Glutamatergic neuron (in vitro differentiated cells): ENCODE data around the gene PGA3. TPM values are rescaled to one million over a fixed set of nuclear protein-coding genes. Genes with fewer than 3 reads are reported as not detected.
"Not testable (repeated sequence)": the region's sequence is repeated elsewhere in the genome, so short reads cannot be mapped to it uniquely, and the experiment has no call there.

Source experiments
- DNase-seq: peaks from one replicate; pipeline ENCODE4 v3.0.0; 2022
- H3K27ac Mint-ChIP-seq: one replicate; pipeline ENCODE4 v1.8.0; 2020; ENCODE audit warnings: mild to moderate bottlenecking, mixed read lengths, inconsistent platforms; ENCODE audit not compliant: unreplicated experiment
- H3K27me3 Mint-ChIP-seq: one replicate; pipeline ENCODE4 v1.8.0; 2020; ENCODE audit warnings: mild to moderate bottlenecking, moderate library complexity, mixed read lengths, inconsistent platforms; ENCODE audit not compliant: unreplicated experiment
- H3K36me3 Mint-ChIP-seq: one replicate; pipeline ENCODE4 v1.8.0; 2020; ENCODE audit warnings: mild to moderate bottlenecking, mixed read lengths, inconsistent platforms; ENCODE audit not compliant: unreplicated experiment
- H3K4me1 Mint-ChIP-seq: one replicate; pipeline ENCODE4 v1.8.0; 2020; ENCODE audit warnings: mild to moderate bottlenecking, low read depth, mixed read lengths, inconsistent platforms; ENCODE audit not compliant: unreplicated experiment
- H3K4me3 Mint-ChIP-seq: one replicate; pipeline ENCODE4 v1.8.0; 2020; ENCODE audit warnings: mild to moderate bottlenecking, mixed read lengths, inconsistent platforms; ENCODE audit not compliant: unreplicated experiment
- H3K9me3 Mint-ChIP-seq: one replicate; pipeline ENCODE4 v1.8.0; 2020; ENCODE audit warnings: mild to moderate bottlenecking, moderate library complexity, mixed read lengths, inconsistent platforms; ENCODE audit not compliant: unreplicated experiment
- CTCF ChIP-seq: fragments of 200-600 bp; sonication (generic); IDR thresholded peaks from one replicate; pipeline ENCODE4 v1.5.0; 2021; ENCODE audit not compliant: partially characterized antibody, unreplicated experiment
- total RNA-seq: library from RNA; stranded (reverse); fragmentation: NEBNext Ultra II Directional; extraction: Animal tissue kit (Norgen Biotek cat#: 25700); gene quantifications from one replicate; pipeline ENCODE4 v1.2.1, GENCODE V29; 2021; ENCODE audit not compliant: unreplicated experiment

PGA3 gene
- total RNA-seq, 1 donor from 2014 or later = not detected

GRCh38 chr11:61162092-61162941 is 41.0 kb upstream of the PGA3 start:
- H3K27ac Mint-ChIP-seq = peak overlapping the region; percentile 96
- H3K9me3 Mint-ChIP-seq = peaks cover 8% of the 10 kb centered on the region
- H3K27me3 Mint-ChIP-seq = peaks cover 2% of the 10 kb centered on the region
- peak overlapping the region; percentile 92 for H3K4me3 Mint-ChIP-seq
- TF ChIP-seq CTCF = no peak
- no peak for DNase-seq
- no peaks in the 10 kb centered on the region for H3K36me3 Mint-ChIP-seq
- H3K4me1 Mint-ChIP-seq = peaks cover 15% of the 10 kb centered on the region

DNA sequence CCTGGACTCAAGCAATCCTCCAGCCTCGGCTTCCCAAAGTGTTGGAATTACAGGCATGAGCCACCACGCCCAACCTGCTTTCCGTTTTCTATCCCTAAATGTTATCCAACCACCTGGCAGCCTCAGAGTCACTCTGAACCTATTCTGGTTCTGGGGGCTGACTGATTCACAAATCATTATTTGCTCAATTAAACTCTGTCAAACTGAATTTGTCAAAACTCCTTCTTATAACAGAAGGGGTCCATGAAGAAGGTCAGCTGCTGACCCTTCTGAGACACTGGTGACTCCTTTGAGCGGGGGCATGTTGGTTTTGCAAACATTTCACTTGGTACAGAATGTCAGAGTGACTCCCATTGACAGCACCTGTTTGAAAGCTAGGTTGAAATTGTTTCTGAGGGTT is 40.3 kb upstream of the PGA3 start:
- peaks cover 2% of the 10 kb centered on the region for H3K27me3 Mint-ChIP-seq
- DNase-seq = no peak
- H3K27ac Mint-ChIP-seq = no peak overlapping the region
- H3K9me3 Mint-ChIP-seq = peaks cover 8% of the 10 kb centered on the region
- peaks cover 15% of the 10 kb centered on the region for H3K4me1 Mint-ChIP-seq
- H3K36me3 Mint-ChIP-seq = no peaks in the 10 kb centered on the region
- no peak for TF ChIP-seq CTCF
- H3K4me3 Mint-ChIP-seq = no peak overlapping the region

DNA sequence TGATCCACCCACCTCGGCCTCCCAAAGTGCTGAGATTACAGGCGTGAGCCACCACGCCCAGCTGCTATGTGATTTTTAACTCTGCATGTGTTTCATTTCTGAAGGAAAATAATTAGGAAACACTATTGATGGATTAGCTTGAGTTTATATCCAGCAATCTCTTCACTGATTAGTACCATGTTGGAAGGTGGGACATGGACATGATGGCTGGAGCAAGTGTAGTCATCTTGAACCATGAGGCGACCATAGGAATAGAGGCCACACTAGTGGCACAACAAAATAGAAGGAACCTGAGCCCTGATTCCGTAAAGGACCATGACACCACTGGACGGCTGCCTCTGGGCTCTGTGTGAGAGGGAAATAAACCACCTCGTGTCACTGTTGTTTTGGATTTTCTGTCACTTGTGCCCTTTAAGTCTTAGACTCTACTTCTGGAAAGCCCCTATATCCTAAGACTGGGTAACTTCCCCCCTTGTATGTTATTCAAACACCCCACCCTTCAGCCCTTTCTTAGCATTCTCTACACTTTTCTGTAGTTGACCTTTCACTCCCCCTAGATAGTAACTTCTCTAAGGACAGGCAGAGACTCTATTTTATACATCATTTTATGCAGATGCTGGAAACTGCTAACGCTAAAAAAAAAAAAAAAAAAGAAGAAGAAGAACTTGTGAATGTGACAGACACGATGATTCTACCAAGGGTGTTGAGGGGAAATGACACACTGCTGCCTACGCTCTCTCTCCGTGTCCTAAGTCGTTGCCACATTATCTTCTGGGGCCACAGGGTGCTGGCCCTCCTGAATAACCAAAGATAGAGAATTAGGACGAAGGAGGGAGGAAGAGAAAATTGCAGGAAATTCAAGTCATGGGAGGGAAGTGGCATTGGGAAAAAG is 39.4 kb upstream of the PGA3 start:
- no peaks in the 10 kb centered on the region for H3K36me3 Mint-ChIP-seq
- peaks cover 12% of the 10 kb centered on the region for H3K4me1 Mint-ChIP-seq
- H3K9me3 Mint-ChIP-seq = peaks cover 8% of the 10 kb centered on the region
- no peak overlapping the region for H3K4me3 Mint-ChIP-seq
- TF ChIP-seq CTCF = no peak
- peaks cover 2% of the 10 kb centered on the region for H3K27me3 Mint-ChIP-seq
- no peak overlapping the region for H3K27ac Mint-ChIP-seq
- no peak for DNase-seq

GRCh38 chr11:61164606-61165424 is 38.5 kb upstream of the PGA3 start:
- Mint-ChIP-seq H3K4me3 (peak overlapping the region; percentile 22), H3K27me3 (peaks cover 2% of the 10 kb centered on the region), H3K36me3 (no peaks in the 10 kb centered on the region), H3K4me1 (peaks cover 12% of the 10 kb centered on the region), H3K9me3 (peaks cover 8% of the 10 kb centered on the region), H3K27ac (peak overlapping the region; percentile 71)
- DNase-seq = no peak
- no peak for TF ChIP-seq CTCF

GRCh38 chr11:61165785-61166184 is 37.5 kb upstream of the PGA3 start:
- H3K4me3 Mint-ChIP-seq, H3K9me3 Mint-ChIP-seq, H3K27me3 Mint-ChIP-seq, DNase-seq, H3K4me1 Mint-ChIP-seq, H3K36me3 Mint-ChIP-seq: not testable (repeated sequence)
- H3K27ac Mint-ChIP-seq = peak overlapping the region; percentile 71

- H3K27ac Mint-ChIP-seq, H3K36me3 Mint-ChIP-seq, H3K4me3 Mint-ChIP-seq, H3K4me1 Mint-ChIP-seq, H3K9me3 Mint-ChIP-seq, DNase-seq, H3K27me3 Mint-ChIP-seq: not testable (repeated sequence)
Observed at GRCh38 chr11:61166331-61166730, 37.0 kb upstream of the PGA3 start.
